ENCODE data around the gene PPP3CB.

- TF ChIP-seq CTCF (conservative IDR thresholded peaks at IDR 0.05 in 1 of 2, IDR thresholded peaks at IDR 0.05 in 1 of 2; ENCODE audit: extremely low read depth in 1 of 2, insufficient read depth in 1 of 2, low read depth in 1 of 2, low read length in 2 of 2) (no peak), EZH2 (IDR thresholded peaks at IDR 0.05; ENCODE audit: borderline replicate concordance, low read length) (no peak)
Observed at GRCh38 chr10:73494213-73494612, 1.6 kb downstream of the PPP3CB start.

Data from mammary epithelial cell (primary cell).